Panc1 (cell line): Measurements from ENCODE around the gene CLPTM1L. TPM values are rescaled to one million over a fixed set of nuclear protein-coding genes. Genes with fewer than 3 reads are reported as not detected.
A peak's percentile ranks its signal among the peaks of the same experiment; 100 is the strongest.

ENCODE experiments used
- ATAC-seq: fragments of 200-7000 bp; cut with Tn5 transposase; 2 replicates; pipeline ENCODE4 v1.9.1; 2020; ENCODE audit warnings: mild to moderate bottlenecking, moderate library complexity
- BruUV-seq: library from RNA; stranded (reverse); fragments of 400-500 nt; replicated peaks from 2 replicates; lab custom pipeline; 2021; lab: Mats Ljungman, UMichigan
- CTCF ChIA-PET: fragments of 300-600 bp; sonication (Branson Sonifier 250); formaldehyde crosslinking; loops from one replicate; lab custom pipeline; 2022; ENCODE audit warnings: antibody characterized with exemption; lab: Charles Lee
- POLR2A ChIA-PET: fragments of 300-600 bp; sonication (Branson Sonifier 250); formaldehyde crosslinking; loops from one replicate; lab custom pipeline; 2022; ENCODE audit warnings: antibody characterized with exemption; lab: Charles Lee
- DNase-seq: peaks from one replicate; pipeline ENCODE4 v3.0.0-alpha.2; 2010; ENCODE audit warnings: low read depth, low spot score
- H3K27ac ChIP-seq: 2 replicates; pipeline ENCODE4 v1.5.1; 2011; ENCODE audit warnings: mild to moderate bottlenecking, low read length, inconsistent platforms
- H3K27me3 ChIP-seq: fragments of 200-500 bp; sonication (Bioruptor generic); 2 replicates; pipeline ENCODE4 v1.6.0; 2014; ENCODE audit warnings: low read length, inconsistent platforms; ENCODE audit not compliant: control insufficient read depth, insufficient read depth
- H3K36me3 ChIP-seq: fragments of 200-500 bp; sonication (Bioruptor generic); 2 replicates; pipeline ENCODE4 v1.5.1; 2014; ENCODE audit warnings: inconsistent platforms, mild to moderate bottlenecking, low read length, moderate library complexity; ENCODE audit not compliant: control insufficient read depth, insufficient read depth
- H3K4me1 ChIP-seq: 2 replicates; pipeline ENCODE4 v1.5.1; 2011; ENCODE audit warnings: inconsistent platforms, mild to moderate bottlenecking, low read length, moderate library complexity; ENCODE audit not compliant: control insufficient read depth, insufficient read depth
- H3K4me3 ChIP-seq, 2 experiments: 2 replicates each; pipeline ENCODE4 v1.5.1; 2011 to 2012; ENCODE audit warnings: low read depth in 2 of 2, low read length in 2 of 2, mild to moderate bottlenecking in 2 of 2, inconsistent platforms in 1 of 2, moderate library complexity in 1 of 2
- H3K9me3 ChIP-seq: fragments of 200-500 bp; sonication (Bioruptor generic); 2 replicates; pipeline ENCODE4 v1.5.1; 2014; ENCODE audit warnings: low read depth, mild to moderate bottlenecking, inconsistent platforms, low read length, moderate library complexity; ENCODE audit not compliant: control insufficient read depth, insufficient read depth
- POLR2AphosphoS5 ChIP-seq: IDR thresholded peaks from 2 replicates; pipeline ENCODE4 v1.6.1; 2012; ENCODE audit warnings: mild to moderate bottlenecking, low read depth, low read length, moderate library complexity
- SIN3A ChIP-seq: IDR thresholded peaks from 2 replicates; pipeline ENCODE4 v1.6.1; 2012; ENCODE audit warnings: low read depth, mild to moderate bottlenecking, low read length, moderate library complexity, borderline replicate concordance; ENCODE audit not compliant: insufficient read depth
- TCF7L2 ChIP-seq: IDR thresholded peaks from 2 replicates; pipeline ENCODE4 v1.6.1; 2011; ENCODE audit warnings: mild to moderate bottlenecking, low read depth, low read length, inconsistent platforms
- in situ Hi-C: cut with HindIII; loops from 2 replicates; pipeline ENCODE4 v1.10.0; 2016; ENCODE audit warnings: low sequenced_read_pairs, low pct_unique_long_range_greater_than_20kb
- intact Hi-C: fragments of 100-400 bp; cut with micrococcal nuclease; formaldehyde crosslinking; loops from one replicate; pipeline ENCODE4 v1.10.0; 2022; ENCODE audit not compliant: unreplicated experiment
- total RNA-seq: library from RNA; stranded (reverse); gene quantifications from one replicate; pipeline ENCODE4 v1.2.1, GENCODE V29; 2021; ENCODE audit not compliant: unreplicated experiment
- TF ChIP-seq, protein P1 (sequence below): fragments of 450-650 bp; IDR thresholded peaks from 2 replicates; pipeline ENCODE4 v1.5.1; 2017; ENCODE audit warnings: mild to moderate bottlenecking
- TF ChIP-seq, protein P2 (sequence below), 2 experiments: IDR thresholded peaks; 2 replicates each; pipeline ENCODE4 v1.6.1; 2011 to 2012; ENCODE audit warnings: low read depth in 2 of 2, control low read depth in 1 of 2, low read length in 1 of 2, mild to moderate bottlenecking in 1 of 2, moderate library complexity in 1 of 2; ENCODE audit not compliant: insufficient read depth in 1 of 2

CLPTM1L gene
- total RNA-seq, 1 experiment from 2014 or later = 188 TPM

DNA sequence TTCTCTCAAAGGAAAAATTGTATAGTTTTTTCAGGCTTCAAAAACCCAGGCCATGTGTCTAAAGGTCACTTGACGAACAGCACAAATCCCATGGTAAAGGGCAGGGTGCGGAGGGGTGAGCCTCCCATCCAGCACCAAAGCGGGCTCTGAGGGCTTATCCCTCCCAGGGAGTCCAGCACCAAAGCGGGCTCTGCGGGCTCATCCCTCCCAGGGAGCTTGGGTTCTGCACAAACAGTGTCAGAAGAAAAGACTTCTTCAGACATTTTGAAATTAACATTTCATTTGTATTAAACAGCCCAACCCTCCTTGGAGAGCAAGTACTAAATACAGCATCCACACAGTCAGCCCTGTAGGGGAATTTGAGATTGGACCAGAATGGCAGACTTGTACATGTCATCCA, 43.0 kb upstream of the CLPTM1L start:
- H3K4me3 ChIP-seq = no peak overlapping the region
- no peak overlapping the region for H3K27ac ChIP-seq
- in situ Hi-C loops (no loop called here), intact Hi-C loops (no loop called here)
- no peaks in the 10 kb centered on the region for H3K36me3 ChIP-seq
- peaks cover 3% of the 10 kb centered on the region for H3K4me1 ChIP-seq
- peaks cover 8% of the 10 kb centered on the region for H3K27me3 ChIP-seq
- CTCF ChIA-PET = no interaction called here
- DNase-seq (no peak), ATAC-seq (no peak)
- POLR2A ChIA-PET = no interaction called here
- BruUV-seq = no TSS peak
- TF ChIP-seq, protein P1, sequence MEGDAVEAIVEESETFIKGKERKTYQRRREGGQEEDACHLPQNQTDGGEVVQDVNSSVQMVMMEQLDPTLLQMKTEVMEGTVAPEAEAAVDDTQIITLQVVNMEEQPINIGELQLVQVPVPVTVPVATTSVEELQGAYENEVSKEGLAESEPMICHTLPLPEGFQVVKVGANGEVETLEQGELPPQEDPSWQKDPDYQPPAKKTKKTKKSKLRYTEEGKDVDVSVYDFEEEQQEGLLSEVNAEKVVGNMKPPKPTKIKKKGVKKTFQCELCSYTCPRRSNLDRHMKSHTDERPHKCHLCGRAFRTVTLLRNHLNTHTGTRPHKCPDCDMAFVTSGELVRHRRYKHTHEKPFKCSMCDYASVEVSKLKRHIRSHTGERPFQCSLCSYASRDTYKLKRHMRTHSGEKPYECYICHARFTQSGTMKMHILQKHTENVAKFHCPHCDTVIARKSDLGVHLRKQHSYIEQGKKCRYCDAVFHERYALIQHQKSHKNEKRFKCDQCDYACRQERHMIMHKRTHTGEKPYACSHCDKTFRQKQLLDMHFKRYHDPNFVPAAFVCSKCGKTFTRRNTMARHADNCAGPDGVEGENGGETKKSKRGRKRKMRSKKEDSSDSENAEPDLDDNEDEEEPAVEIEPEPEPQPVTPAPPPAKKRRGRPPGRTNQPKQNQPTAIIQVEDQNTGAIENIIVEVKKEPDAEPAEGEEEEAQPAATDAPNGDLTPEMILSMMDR = no peak
- H3K9me3 ChIP-seq = no peaks in the 10 kb centered on the region

DNA sequence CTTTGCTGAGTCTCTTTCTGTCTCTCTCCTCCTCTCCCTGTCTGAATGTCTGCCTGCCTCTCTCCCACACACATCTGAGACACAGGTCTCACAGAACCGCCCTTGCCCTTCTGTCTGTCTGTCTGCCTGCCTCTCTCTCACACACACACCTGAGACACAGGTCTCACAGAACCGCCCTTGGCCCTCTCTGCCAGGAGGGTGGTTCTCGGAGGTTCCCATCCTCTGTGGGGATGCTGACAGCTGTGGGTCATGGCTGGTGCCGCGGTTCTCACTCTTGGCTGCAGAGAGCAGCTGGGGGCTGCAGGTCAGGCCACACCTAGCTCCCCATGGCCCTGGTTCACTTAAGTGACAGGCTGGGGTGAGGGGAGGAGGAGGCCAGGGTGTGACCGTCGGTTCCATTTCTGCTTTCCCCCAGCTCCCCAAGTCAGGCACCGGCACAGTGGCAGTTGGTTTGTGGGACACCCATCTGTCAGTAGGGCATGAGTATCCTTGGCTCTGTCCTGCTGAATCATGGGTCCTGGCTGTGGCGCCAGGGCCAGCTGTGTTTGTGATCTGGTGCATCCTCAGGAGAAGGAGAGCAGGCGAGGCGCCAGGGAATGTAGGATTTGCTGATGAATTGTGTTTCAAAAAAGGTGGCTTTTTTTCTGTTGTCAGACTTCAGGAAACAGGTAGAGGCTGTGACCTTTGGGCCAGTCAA, 42.3 kb upstream of the CLPTM1L start:
- peaks cover 3% of the 10 kb centered on the region for H3K4me1 ChIP-seq
- H3K36me3 ChIP-seq = no peaks in the 10 kb centered on the region
- intact Hi-C loops = no loop called here
- peaks cover 8% of the 10 kb centered on the region for H3K27me3 ChIP-seq
- ATAC-seq (no peak), DNase-seq (no peak)
- no peak overlapping the region for H3K27ac ChIP-seq
- in situ Hi-C loops = no loop called here
- no peaks in the 10 kb centered on the region for H3K9me3 ChIP-seq
- no TSS peak for BruUV-seq
- POLR2A ChIA-PET = no interaction called here
- H3K4me3 ChIP-seq = no peak overlapping the region
- CTCF ChIA-PET = no interaction called here
- TF ChIP-seq, protein P2, sequence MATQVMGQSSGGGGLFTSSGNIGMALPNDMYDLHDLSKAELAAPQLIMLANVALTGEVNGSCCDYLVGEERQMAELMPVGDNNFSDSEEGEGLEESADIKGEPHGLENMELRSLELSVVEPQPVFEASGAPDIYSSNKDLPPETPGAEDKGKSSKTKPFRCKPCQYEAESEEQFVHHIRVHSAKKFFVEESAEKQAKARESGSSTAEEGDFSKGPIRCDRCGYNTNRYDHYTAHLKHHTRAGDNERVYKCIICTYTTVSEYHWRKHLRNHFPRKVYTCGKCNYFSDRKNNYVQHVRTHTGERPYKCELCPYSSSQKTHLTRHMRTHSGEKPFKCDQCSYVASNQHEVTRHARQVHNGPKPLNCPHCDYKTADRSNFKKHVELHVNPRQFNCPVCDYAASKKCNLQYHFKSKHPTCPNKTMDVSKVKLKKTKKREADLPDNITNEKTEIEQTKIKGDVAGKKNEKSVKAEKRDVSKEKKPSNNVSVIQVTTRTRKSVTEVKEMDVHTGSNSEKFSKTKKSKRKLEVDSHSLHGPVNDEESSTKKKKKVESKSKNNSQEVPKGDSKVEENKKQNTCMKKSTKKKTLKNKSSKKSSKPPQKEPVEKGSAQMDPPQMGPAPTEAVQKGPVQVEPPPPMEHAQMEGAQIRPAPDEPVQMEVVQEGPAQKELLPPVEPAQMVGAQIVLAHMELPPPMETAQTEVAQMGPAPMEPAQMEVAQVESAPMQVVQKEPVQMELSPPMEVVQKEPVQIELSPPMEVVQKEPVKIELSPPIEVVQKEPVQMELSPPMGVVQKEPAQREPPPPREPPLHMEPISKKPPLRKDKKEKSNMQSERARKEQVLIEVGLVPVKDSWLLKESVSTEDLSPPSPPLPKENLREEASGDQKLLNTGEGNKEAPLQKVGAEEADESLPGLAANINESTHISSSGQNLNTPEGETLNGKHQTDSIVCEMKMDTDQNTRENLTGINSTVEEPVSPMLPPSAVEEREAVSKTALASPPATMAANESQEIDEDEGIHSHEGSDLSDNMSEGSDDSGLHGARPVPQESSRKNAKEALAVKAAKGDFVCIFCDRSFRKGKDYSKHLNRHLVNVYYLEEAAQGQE (IDR thresholded peaks at IDR 0.05; ENCODE audit: insufficient read depth in 1 of 2, low read depth in 2 of 2, low read length in 1 of 2) = no peak
- TF ChIP-seq, protein P1 = no peak
- no peak for TF ChIP-seq TCF7L2

DNA sequence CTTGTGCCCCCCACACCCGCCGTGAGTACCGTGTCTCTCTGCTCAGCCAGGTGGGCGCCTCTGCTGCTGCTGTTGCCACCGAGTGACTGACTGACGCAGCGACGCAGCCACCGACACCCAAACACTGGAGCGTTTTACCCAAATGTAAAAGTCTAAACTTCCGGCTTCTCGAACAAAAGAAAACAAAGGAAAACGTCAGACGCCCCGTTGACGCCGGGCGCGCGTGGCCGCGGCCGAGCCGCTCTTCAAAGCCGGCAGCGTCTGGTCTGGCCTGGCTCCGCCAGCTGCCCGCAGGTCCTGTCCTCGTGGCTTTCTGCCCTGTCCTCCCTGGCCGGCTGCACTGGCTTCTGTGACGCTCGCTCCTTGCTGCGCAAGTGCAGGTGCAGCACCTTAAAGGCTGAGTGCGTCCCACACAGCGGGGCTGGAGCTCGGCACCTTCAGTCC, 41.4 kb upstream of the CLPTM1L start:
- no TSS peak for BruUV-seq
- H3K27ac ChIP-seq = no peak overlapping the region
- no peaks in the 10 kb centered on the region for H3K9me3 ChIP-seq
- DNase-seq = no peak
- POLR2A ChIA-PET = no interaction called here
- CTCF ChIA-PET = no interaction called here
- H3K4me3 ChIP-seq = peak overlapping the region; percentile 52 to 62
- H3K36me3 ChIP-seq = no peaks in the 10 kb centered on the region
- H3K27me3 ChIP-seq = peaks cover 8% of the 10 kb centered on the region
- in situ Hi-C loops (no loop called here), intact Hi-C loops (no loop called here)
- H3K4me1 ChIP-seq = peaks cover 3% of the 10 kb centered on the region
- peak; percentile 59 for ATAC-seq
- TF ChIP-seq POLR2AphosphoS5 (no peak), TCF7L2 (no peak), SIN3A (no peak)
- TF ChIP-seq, protein P1 = no peak
- TF ChIP-seq, protein P2 (IDR thresholded peaks at IDR 0.05; ENCODE audit: insufficient read depth in 1 of 2, low read depth in 2 of 2, low read length in 1 of 2) = no peak
